Measurements from ENCODE around the gene OR1G1.
"Not testable (repeated sequence)": the region's sequence is repeated elsewhere in the genome, so short reads cannot be mapped to it uniquely, and the experiment has no call there.

Gene OR1G1

DNA sequence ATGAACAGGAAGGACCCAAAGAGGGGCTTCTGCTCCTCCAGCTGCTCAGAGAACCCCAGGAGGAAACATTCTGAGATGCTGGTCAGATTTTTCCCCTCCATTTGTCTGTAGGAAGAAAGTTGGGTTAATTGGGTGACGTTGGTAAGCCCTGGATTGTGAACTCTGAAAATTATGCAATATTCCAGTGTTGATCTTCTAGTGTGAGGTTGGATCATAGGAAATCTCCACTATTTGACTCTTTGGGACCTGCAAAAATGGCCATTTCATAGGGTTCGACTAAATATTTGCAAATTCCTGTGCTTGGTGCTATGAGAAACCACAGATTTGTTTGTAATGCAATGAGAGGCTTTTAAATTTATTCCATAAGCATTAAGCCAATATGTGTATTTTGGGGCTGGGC, at the start of gene OR1G1:
TSS of gene OR1G1 (minus strand) at position 101 of the 400 bp plus-strand sequence. CDS start at position 101, 0 bp downstream.
- no peak for DNase-seq (ENCODE audit: low spot score)

DNA sequence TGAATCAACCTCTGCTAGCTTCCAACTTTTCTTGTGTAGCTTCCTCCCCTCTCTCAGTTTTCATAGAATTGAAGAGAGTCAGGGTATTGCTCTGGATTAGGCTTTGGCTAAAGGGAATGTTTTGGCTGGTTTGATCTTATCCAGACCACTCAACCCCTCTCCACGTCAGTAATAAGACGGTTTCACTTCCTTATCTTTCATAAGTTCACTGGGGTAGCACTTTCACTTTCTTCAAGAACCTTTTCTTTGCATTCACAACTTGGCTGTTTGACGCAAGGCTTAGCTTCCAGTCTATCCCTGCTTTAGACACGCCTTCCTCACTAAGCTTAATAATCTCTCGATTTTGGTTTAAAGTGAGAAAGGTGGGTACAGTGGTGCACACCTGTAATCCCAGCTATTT, 40.2 kb upstream of the OR1G1 start:
- DNase-seq (ENCODE audit: low spot score): no peak

DNA sequence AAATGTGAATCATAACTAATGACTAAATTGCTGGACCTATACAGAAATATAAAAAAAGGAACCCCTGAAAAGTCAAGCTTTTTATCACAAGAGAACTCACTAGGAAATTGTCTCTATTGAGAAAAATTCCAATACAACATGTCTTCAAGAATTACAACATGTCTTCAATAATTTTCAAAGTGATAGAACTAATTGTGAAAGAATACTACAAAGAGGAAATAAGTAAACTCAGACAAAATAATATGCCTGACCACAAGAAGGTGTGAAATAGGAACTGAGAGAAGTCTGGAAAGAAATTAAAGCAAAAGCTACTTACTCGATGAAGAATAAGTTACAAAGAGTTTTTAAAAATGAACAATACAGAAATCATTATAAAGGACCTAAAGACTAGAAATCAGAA, 29.9 kb upstream of the OR1G1 start:
- DNase-seq (ENCODE audit: low spot score): no peak

DNA sequence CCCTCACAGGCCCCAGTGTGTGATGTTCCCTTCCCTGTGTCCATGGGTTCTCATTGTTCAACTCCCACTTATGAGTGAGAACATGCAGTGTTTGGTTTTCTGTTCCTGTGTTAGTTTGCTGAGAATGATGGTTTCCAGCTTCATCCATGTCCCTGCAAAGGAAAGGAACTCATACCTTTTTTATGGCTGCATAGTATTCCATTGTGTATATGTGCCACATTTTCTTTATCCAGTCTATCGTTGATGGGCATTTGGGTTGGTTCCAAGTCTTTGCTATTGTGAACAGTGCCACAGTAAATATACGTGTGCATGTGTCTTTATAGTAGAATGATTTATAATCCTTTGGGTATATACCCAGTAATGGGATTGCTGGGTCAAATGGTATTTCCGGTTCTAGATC, 10.1 kb upstream of the OR1G1 start:
- DNase-seq (ENCODE audit: low spot score): not testable (repeated sequence)

DNA sequence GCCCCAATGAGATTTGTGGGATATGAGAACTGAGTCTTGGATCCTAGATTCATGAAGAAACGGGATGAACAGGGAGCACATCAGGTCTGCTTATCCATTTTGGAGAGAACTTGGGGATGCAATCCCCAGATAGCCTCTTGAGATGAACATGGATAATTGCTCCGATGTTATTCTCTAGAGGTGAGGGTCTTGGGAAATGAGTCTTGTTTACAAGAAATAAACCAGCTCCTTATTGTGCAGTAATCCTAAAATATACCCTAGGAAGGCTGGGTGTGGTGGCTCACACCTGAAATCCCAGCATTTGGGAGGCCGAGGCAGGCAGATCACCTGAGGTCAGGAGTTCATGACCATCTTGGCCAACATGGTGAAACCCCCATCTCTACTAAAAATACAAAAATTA, 23.0 kb downstream of the OR1G1 start, which contains the start of gene OR1D2:
TSS of gene OR1D2 (minus strand) at position 101 of the 400 bp plus-strand sequence. CDS start 11,426 bp downstream, outside the sequence.
- DNase-seq (ENCODE audit: low spot score): no peak
